ENCODE results near the gene NSUN2. TPM values are rescaled to one million over a fixed set of nuclear protein-coding genes. Genes with fewer than 3 reads are reported as not detected.
A peak's percentile ranks its signal among the peaks of the same experiment; 100 is the strongest.

The NSUN2 gene
- polyA plus RNA-seq, 2 donors, result 24.5 to 44.4 TPM

- 14% methylated on average over 6 of the region's 6 CpGs for WGBS, 2 donors
- H3K4me1 ChIP-seq (ENCODE audit: control insufficient read depth in 2 of 2, insufficient read depth in 2 of 2, low read length in 1 of 2), result peaks cover 4 to 14% of the 10 kb centered on the region in 2 donors
- H3K27me3 ChIP-seq (ENCODE audit: control insufficient read depth in 1 of 2, insufficient read depth in 2 of 2, low read length in 2 of 2), result no peaks in the 10 kb centered on the region
- H3K27ac ChIP-seq (ENCODE audit: low read depth in 2 of 2, low read length in 1 of 2), result peak overlapping the region; percentile 70 to 93
- H3K4me3 ChIP-seq (ENCODE audit: low read depth in 1 of 2, low read length in 2 of 2), result peak overlapping the region in 1 of 2 donors; percentile 96
- H3K36me3 ChIP-seq (ENCODE audit: control insufficient read depth in 2 of 2, insufficient read depth in 2 of 2, low read length in 1 of 2), result peaks cover 0 to 4% of the 10 kb centered on the region in 2 donors
- no peaks in the 10 kb centered on the region for H3K9me3 ChIP-seq (ENCODE audit: control insufficient read depth in 2 of 2, insufficient read depth in 1 of 2, low read depth in 1 of 2, low read length in 1 of 2)
Measured at GRCh38 chr5:6634306-6634705, 1.5 kb upstream of the NSUN2 start.

- H3K9me3 ChIP-seq (ENCODE audit: control insufficient read depth in 2 of 2, insufficient read depth in 1 of 2, low read depth in 1 of 2, low read length in 1 of 2), result no peaks in the 10 kb centered on the region
- H3K27me3 ChIP-seq (ENCODE audit: control insufficient read depth in 1 of 2, insufficient read depth in 2 of 2, low read length in 2 of 2), result no peaks in the 10 kb centered on the region
- peak overlapping the region; percentile 85 to 93 for H3K27ac ChIP-seq (ENCODE audit: low read depth in 2 of 2, low read length in 1 of 2)
- WGBS, 2 donors, result 1% methylated on average over 63 to 75 of the region's 75 CpGs
- peaks cover 0 to 4% of the 10 kb centered on the region in 2 donors for H3K36me3 ChIP-seq (ENCODE audit: control insufficient read depth in 2 of 2, insufficient read depth in 2 of 2, low read length in 1 of 2)
- H3K4me3 ChIP-seq (ENCODE audit: low read depth in 1 of 2, low read length in 2 of 2), result peak overlapping the region; percentile 81 to 96
- peaks cover 4 to 14% of the 10 kb centered on the region in 2 donors for H3K4me1 ChIP-seq (ENCODE audit: control insufficient read depth in 2 of 2, insufficient read depth in 2 of 2, low read length in 1 of 2)
Measured at GRCh38 chr5:6633469-6634245, 813 bp upstream of the NSUN2 start.

GRCh38 chr5:6632324-6632887, 438 bp downstream of the NSUN2 start:
- H3K9me3 ChIP-seq (ENCODE audit: control insufficient read depth in 2 of 2, insufficient read depth in 1 of 2, low read depth in 1 of 2, low read length in 1 of 2), result no peaks in the 10 kb centered on the region
- 0 to 1% methylated on average over 33 of the region's 33 CpGs for WGBS, 2 donors
- peaks cover 0 to 4% of the 10 kb centered on the region in 2 donors for H3K36me3 ChIP-seq (ENCODE audit: control insufficient read depth in 2 of 2, insufficient read depth in 2 of 2, low read length in 1 of 2)
- H3K4me3 ChIP-seq (ENCODE audit: low read depth in 1 of 2, low read length in 2 of 2), result peak overlapping the region; percentile 81 to 96
- H3K4me1 ChIP-seq (ENCODE audit: control insufficient read depth in 2 of 2, insufficient read depth in 2 of 2, low read length in 1 of 2), result peaks cover 4 to 11% of the 10 kb centered on the region in 2 donors
- H3K27me3 ChIP-seq (ENCODE audit: control insufficient read depth in 1 of 2, insufficient read depth in 2 of 2, low read length in 2 of 2), result no peaks in the 10 kb centered on the region
- H3K27ac ChIP-seq (ENCODE audit: low read depth in 2 of 2, low read length in 1 of 2), result peak overlapping the region; percentile 92 to 93

DNA sequence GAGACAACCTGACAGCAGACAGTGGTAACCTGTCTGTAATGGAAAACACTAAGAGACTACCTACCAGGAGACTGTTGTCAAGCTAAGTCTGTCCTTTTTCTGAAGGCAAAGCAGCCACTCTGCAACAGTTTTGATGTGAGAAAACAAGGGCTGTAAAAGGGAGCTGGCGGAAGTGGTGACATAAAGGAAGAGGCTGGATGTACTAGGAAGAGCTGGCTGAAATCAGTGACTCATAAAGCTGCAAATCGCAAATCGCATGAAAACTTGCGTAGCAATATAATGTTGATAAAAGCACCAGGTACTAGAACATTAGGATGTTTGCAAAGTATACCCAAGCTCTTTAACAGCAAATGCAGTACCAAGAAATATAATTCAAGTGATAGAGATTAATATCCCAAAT, 1.4 kb downstream of the NSUN2 start:
- H3K27me3 ChIP-seq (ENCODE audit: control insufficient read depth in 1 of 2, insufficient read depth in 2 of 2, low read length in 2 of 2), result no peaks in the 10 kb centered on the region
- H3K27ac ChIP-seq (ENCODE audit: low read depth in 2 of 2, low read length in 1 of 2), result no peak overlapping the region
- peaks cover 0 to 2% of the 10 kb centered on the region in 2 donors for H3K4me1 ChIP-seq (ENCODE audit: control insufficient read depth in 2 of 2, insufficient read depth in 2 of 2, low read length in 1 of 2)
- no peaks in the 10 kb centered on the region for H3K9me3 ChIP-seq (ENCODE audit: control insufficient read depth in 2 of 2, insufficient read depth in 1 of 2, low read depth in 1 of 2, low read length in 1 of 2)
- peaks cover 3 to 6% of the 10 kb centered on the region in 2 donors for H3K36me3 ChIP-seq (ENCODE audit: control insufficient read depth in 2 of 2, insufficient read depth in 2 of 2, low read length in 1 of 2)
- WGBS, 2 donors, result 86 to 93% methylated on average over 4 of the region's 4 CpGs
- H3K4me3 ChIP-seq (ENCODE audit: low read depth in 1 of 2, low read length in 2 of 2), result peak overlapping the region in 1 of 2 donors; percentile 96

GRCh38 chr5:6626508-6626907, 6.3 kb downstream of the NSUN2 start:
- Histone ChIP-seq H3K27ac (ENCODE audit: low read depth in 2 of 2, low read length in 1 of 2) (no peak overlapping the region), H3K27me3 (ENCODE audit: control insufficient read depth in 1 of 2, insufficient read depth in 2 of 2, low read length in 2 of 2) (no peaks in the 10 kb centered on the region), H3K9me3 (ENCODE audit: control insufficient read depth in 2 of 2, insufficient read depth in 1 of 2, low read depth in 1 of 2, low read length in 1 of 2) (no peaks in the 10 kb centered on the region), H3K36me3 (ENCODE audit: control insufficient read depth in 2 of 2, insufficient read depth in 2 of 2, low read length in 1 of 2) (peaks cover 9 to 15% of the 10 kb centered on the region in 2 donors), H3K4me3 (ENCODE audit: low read depth in 1 of 2, low read length in 2 of 2) (no peak overlapping the region), H3K4me1 (ENCODE audit: control insufficient read depth in 2 of 2, insufficient read depth in 2 of 2, low read length in 1 of 2) (no peaks in the 10 kb centered on the region)
- WGBS, 2 donors, result 87 to 88% methylated on average over 10 of the region's 10 CpGs

DNA sequence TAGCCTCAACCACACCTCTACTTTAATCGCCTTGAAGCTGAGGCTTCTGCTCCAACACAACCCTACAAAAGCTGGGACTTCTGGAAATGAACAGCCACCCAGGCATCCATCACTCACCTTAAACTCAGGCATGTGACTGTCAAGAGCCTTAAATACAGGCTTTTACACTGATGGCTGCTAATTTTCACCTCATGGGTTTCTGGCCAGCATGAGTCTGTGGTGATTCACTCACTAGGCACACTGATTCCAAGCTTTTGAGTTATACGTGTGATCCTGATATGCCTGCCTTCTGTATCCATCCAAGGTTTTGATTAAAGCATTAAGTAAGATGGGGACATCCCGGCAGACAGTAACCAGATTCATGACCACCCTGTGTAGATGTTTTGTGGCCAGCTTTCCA, 8.9 kb downstream of the NSUN2 start:
- H3K9me3 ChIP-seq (ENCODE audit: control insufficient read depth in 2 of 2, insufficient read depth in 1 of 2, low read depth in 1 of 2, low read length in 1 of 2), result no peaks in the 10 kb centered on the region
- no peak overlapping the region for H3K4me3 ChIP-seq (ENCODE audit: low read depth in 1 of 2, low read length in 2 of 2)
- H3K27ac ChIP-seq (ENCODE audit: low read depth in 2 of 2, low read length in 1 of 2), result no peak overlapping the region
- no peaks in the 10 kb centered on the region for H3K27me3 ChIP-seq (ENCODE audit: control insufficient read depth in 1 of 2, insufficient read depth in 2 of 2, low read length in 2 of 2)
- no peaks in the 10 kb centered on the region for H3K4me1 ChIP-seq (ENCODE audit: control insufficient read depth in 2 of 2, insufficient read depth in 2 of 2, low read length in 1 of 2)
- 94 to 96% methylated on average over 3 of the region's 3 CpGs for WGBS, 2 donors
- H3K36me3 ChIP-seq (ENCODE audit: control insufficient read depth in 2 of 2, insufficient read depth in 2 of 2, low read length in 1 of 2), result peaks cover 16 to 23% of the 10 kb centered on the region in 2 donors

GRCh38 chr5:6623228-6623627, 9.6 kb downstream of the NSUN2 start:
- Histone ChIP-seq H3K4me3 (ENCODE audit: low read depth in 1 of 2, low read length in 2 of 2) (no peak overlapping the region), H3K27ac (ENCODE audit: low read depth in 2 of 2, low read length in 1 of 2) (no peak overlapping the region), H3K27me3 (ENCODE audit: control insufficient read depth in 1 of 2, insufficient read depth in 2 of 2, low read length in 2 of 2) (no peaks in the 10 kb centered on the region), H3K9me3 (ENCODE audit: control insufficient read depth in 2 of 2, insufficient read depth in 1 of 2, low read depth in 1 of 2, low read length in 1 of 2) (no peaks in the 10 kb centered on the region), H3K36me3 (ENCODE audit: control insufficient read depth in 2 of 2, insufficient read depth in 2 of 2, low read length in 1 of 2) (peaks cover 19 to 26% of the 10 kb centered on the region in 2 donors), H3K4me1 (ENCODE audit: control insufficient read depth in 2 of 2, insufficient read depth in 2 of 2, low read length in 1 of 2) (no peaks in the 10 kb centered on the region)
- WGBS, 2 donors, result 88 to 96% methylated on average over 4 of the region's 4 CpGs

GRCh38 chr5:6616632-6617031, 16.2 kb downstream of the NSUN2 start:
- H3K4me3 ChIP-seq (ENCODE audit: low read depth in 1 of 2, low read length in 2 of 2), result no peak overlapping the region
- no peaks in the 10 kb centered on the region for H3K4me1 ChIP-seq (ENCODE audit: control insufficient read depth in 2 of 2, insufficient read depth in 2 of 2, low read length in 1 of 2)
- H3K27me3 ChIP-seq (ENCODE audit: control insufficient read depth in 1 of 2, insufficient read depth in 2 of 2, low read length in 2 of 2), result no peaks in the 10 kb centered on the region
- H3K36me3 ChIP-seq (ENCODE audit: control insufficient read depth in 2 of 2, insufficient read depth in 2 of 2, low read length in 1 of 2), result peaks cover 30 to 42% of the 10 kb centered on the region in 2 donors
- H3K9me3 ChIP-seq (ENCODE audit: control insufficient read depth in 2 of 2, insufficient read depth in 1 of 2, low read depth in 1 of 2, low read length in 1 of 2), result no peaks in the 10 kb centered on the region
- H3K27ac ChIP-seq (ENCODE audit: low read depth in 2 of 2, low read length in 1 of 2), result no peak overlapping the region
- 87 to 89% methylated on average over 6 of the region's 6 CpGs for WGBS, 2 donors

- H3K36me3 ChIP-seq (ENCODE audit: control insufficient read depth in 2 of 2, insufficient read depth in 2 of 2, low read length in 1 of 2), result peaks cover 34 to 43% of the 10 kb centered on the region in 2 donors
- no peak overlapping the region for H3K27ac ChIP-seq (ENCODE audit: low read depth in 2 of 2, low read length in 1 of 2)
- H3K4me3 ChIP-seq (ENCODE audit: low read depth in 1 of 2, low read length in 2 of 2), result no peak overlapping the region
- no peaks in the 10 kb centered on the region for H3K4me1 ChIP-seq (ENCODE audit: control insufficient read depth in 2 of 2, insufficient read depth in 2 of 2, low read length in 1 of 2)
- H3K27me3 ChIP-seq (ENCODE audit: control insufficient read depth in 1 of 2, insufficient read depth in 2 of 2, low read length in 2 of 2), result no peaks in the 10 kb centered on the region
- 82 to 90% methylated on average over 8 of the region's 8 CpGs for WGBS, 2 donors
- no peaks in the 10 kb centered on the region for H3K9me3 ChIP-seq (ENCODE audit: control insufficient read depth in 2 of 2, insufficient read depth in 1 of 2, low read depth in 1 of 2, low read length in 1 of 2)
Measured at GRCh38 chr5:6615034-6615815, 17.6 kb downstream of the NSUN2 start.

Data from esophagus (tissue), 2 donors.